T-cell (primary cell): ENCODE results near the gene CCDC3. TPM values are rescaled to one million over a fixed set of nuclear protein-coding genes. Genes with fewer than 3 reads are reported as not detected.

Source experiments
- ATAC-seq, 4 experiments: fragments of 200-7000 bp in 3 of 4; fragments of 150-1000 bp in 1 of 4; cut with Tn5 transposase; replicated peaks in 1 of 4; 1 replicate in 3 of 4; 2 replicates in 1 of 4; pipeline ENCODE4 v1.10.0; 2021; ENCODE audit warnings: moderate library complexity in 3 of 4, mild to moderate bottlenecking in 2 of 4, moderate number of reproducible peaks in 1 of 4
- CTCF ChIA-PET, 2 donors: fragments of 300-600 bp; sonication (Branson Sonifier 250); formaldehyde crosslinking; loops; one replicate each; lab custom pipeline; 2022; ENCODE audit warnings: antibody characterized with exemption in 2 of 2; lab: Charles Lee
- POLR2A ChIA-PET, 2 donors: fragments of 300-600 bp; sonication (Branson Sonifier 250); formaldehyde crosslinking; loops; one replicate each; lab custom pipeline; 2022; ENCODE audit warnings: antibody characterized with exemption in 2 of 2; lab: Charles Lee
- DNase-seq, 35 experiments: peaks; one replicate each; pipeline versions ENCODE4 v3.0.0 to v3.0.0-alpha.2; 2013 to 2023
- H3K27ac ChIP-seq: one replicate; pipeline ENCODE4 v1.5.1; 2013; ENCODE audit warnings: low read length
- H3K27me3 ChIP-seq, 2 experiments: replicated peaks in 1 of 2; 1 replicate in 1 of 2; 2 replicates in 1 of 2; pipeline versions ENCODE4 v1.6.1 to v1.7.0; 2013; ENCODE audit warnings: low read length in 1 of 2, mixed read lengths in 1 of 2; ENCODE audit not compliant: control insufficient read depth in 2 of 2, insufficient read depth in 2 of 2; ENCODE audit errors: extremely low read depth in 1 of 2
- H3K36me3 ChIP-seq, 2 donors: 1 replicate in 1 of 2; 2 replicates in 1 of 2; pipeline versions ENCODE4 v1.6.1 to v1.7.0; 2013; ENCODE audit warnings: low read length in 1 of 2; ENCODE audit not compliant: control insufficient read depth in 2 of 2, insufficient read depth in 1 of 2; ENCODE audit errors: extremely low read depth in 1 of 2
- H3K4me1 ChIP-seq, 2 experiments: 1 replicate in 1 of 2; 2 replicates in 1 of 2; pipeline versions ENCODE4 v1.6.1 to v1.7.0; 2013; ENCODE audit warnings: low read length in 2 of 2, mixed read lengths in 1 of 2; ENCODE audit not compliant: insufficient read depth in 2 of 2, control insufficient read depth in 1 of 2; ENCODE audit errors: extremely low read depth in 1 of 2
- H3K4me3 ChIP-seq, 2 donors: 1 replicate in 1 of 2; 2 replicates in 1 of 2; pipeline versions ENCODE4 v1.5.1 to v1.7.0; 2013; ENCODE audit warnings: mild to moderate bottlenecking in 2 of 2, low read length in 1 of 2, moderate library complexity in 1 of 2; ENCODE audit not compliant: control insufficient read depth in 1 of 2; ENCODE audit errors: extremely low read depth in 1 of 2
- H3K9me3 ChIP-seq: 2 replicates; pipeline ENCODE4 v1.7.0; 2013
- H3K27ac Mint-ChIP-seq, 2 donors: one replicate each; pipeline ENCODE4 v1.8.0; 2020 to 2021; ENCODE audit warnings: mild to moderate bottlenecking in 2 of 2, mixed read lengths in 2 of 2
- H3K27me3 Mint-ChIP-seq, 2 donors: one replicate each; pipeline ENCODE4 v1.8.0; 2021 to 2022; ENCODE audit warnings: mixed read lengths in 2 of 2
- H3K36me3 Mint-ChIP-seq: one replicate; pipeline ENCODE4 v1.8.0; 2021; ENCODE audit warnings: mixed read lengths
- H3K4me1 Mint-ChIP-seq, 3 donors: one replicate each; pipeline ENCODE4 v1.8.0; 2020 to 2022; ENCODE audit warnings: mixed read lengths in 3 of 3, mild to moderate bottlenecking in 1 of 3
- H3K4me3 Mint-ChIP-seq, 3 donors: one replicate each; pipeline ENCODE4 v1.8.0; 2020 to 2022; ENCODE audit warnings: mild to moderate bottlenecking in 3 of 3, mixed read lengths in 3 of 3, moderate library complexity in 3 of 3
- H3K9me3 Mint-ChIP-seq, 3 donors: one replicate each; pipeline ENCODE4 v1.8.0; 2020 to 2022; ENCODE audit warnings: mixed read lengths in 3 of 3
- WGBS: methylation state at CpG from one replicate; pipeline ENCODE4 v1.1.5; 2013; ENCODE audit warnings: missing lambda C conversion rate; ENCODE audit not compliant: insufficient coverage; 5-methylcytosine and 5-hydroxymethylcytosine counted together
- total RNA-seq, 35 experiments: library from RNA in 6 of 35; stranded (reverse) in 6 of 35; fragments of 120-200 nt in 1 of 35; gene quantifications; one replicate each; pipeline versions ENCODE4 v1.2.1 to v1.2.4 and lab custom pipeline; 2013 to 2026

The CCDC3 gene
- total RNA-seq, 5 donors from 2014 or later (not counting 1 experiment from before 2014, with no cell fraction given) = 0.06 to 0.20 (median 0.16) TPM; not detected in 2

DNA sequence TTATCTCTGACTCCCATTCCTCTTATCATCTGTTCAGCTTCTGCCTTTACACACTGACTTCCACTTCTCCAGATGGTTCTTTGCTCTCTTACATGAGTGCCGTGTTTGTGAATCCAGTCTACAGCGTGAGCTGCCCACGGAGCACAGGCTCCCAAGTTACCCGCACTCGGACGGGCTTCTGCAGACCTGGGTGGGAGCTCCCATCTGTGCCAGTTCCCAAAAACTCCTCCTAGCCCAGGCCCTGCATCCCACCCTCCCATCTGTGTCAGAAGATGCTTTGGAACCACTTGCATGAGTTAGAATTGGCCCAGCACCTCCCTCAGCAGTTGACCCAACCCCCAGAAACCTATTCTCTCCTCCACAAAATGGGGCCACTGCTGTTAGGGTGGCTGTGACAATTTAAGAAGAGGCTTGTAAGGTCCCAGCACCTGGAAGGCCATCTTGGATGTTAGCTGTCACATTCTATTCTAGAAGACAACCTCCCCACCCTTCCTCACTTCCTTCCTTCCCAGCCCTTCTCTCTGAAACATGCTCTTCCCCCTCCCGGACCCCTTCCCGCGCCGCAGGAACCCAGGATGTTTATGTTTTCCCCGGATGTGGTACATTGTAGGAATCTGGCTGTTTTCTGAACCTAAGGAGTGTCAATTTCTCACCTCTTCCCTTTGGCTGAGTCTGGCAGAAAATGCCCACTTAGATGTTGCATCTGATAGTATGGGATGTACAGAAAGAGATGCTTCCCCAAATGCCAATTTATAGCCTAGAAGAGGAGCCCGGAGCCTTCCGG is 79.2 kb downstream of the CCDC3 start:
- Mint-ChIP-seq H3K36me3 (no peaks in the 10 kb centered on the region), H3K4me1 (no peaks in the 10 kb centered on the region), H3K27me3 (peaks cover 14 to 17% of the 10 kb centered on the region in 2 donors), H3K9me3 (peaks cover 0 to 4% (median 0%) of the 10 kb centered on the region in 3 donors), H3K27ac (no peak overlapping the region), H3K4me3 (no peak overlapping the region)
- no peak overlapping the region for H3K4me3 ChIP-seq
- H3K36me3 ChIP-seq = no peaks in the 10 kb centered on the region
- no peaks in the 10 kb centered on the region for H3K9me3 ChIP-seq
- CTCF ChIA-PET = no interaction called here
- no peak overlapping the region for H3K27ac ChIP-seq
- ATAC-seq (no peak), DNase-seq (no peak)
- POLR2A ChIA-PET = no interaction called here
- H3K4me1 ChIP-seq = no peaks in the 10 kb centered on the region
- H3K27me3 ChIP-seq = peaks cover 0 to 6% of the 10 kb centered on the region in 2 experiments
- 82% methylated on average over 6 of the region's 13 CpGs for WGBS

DNA sequence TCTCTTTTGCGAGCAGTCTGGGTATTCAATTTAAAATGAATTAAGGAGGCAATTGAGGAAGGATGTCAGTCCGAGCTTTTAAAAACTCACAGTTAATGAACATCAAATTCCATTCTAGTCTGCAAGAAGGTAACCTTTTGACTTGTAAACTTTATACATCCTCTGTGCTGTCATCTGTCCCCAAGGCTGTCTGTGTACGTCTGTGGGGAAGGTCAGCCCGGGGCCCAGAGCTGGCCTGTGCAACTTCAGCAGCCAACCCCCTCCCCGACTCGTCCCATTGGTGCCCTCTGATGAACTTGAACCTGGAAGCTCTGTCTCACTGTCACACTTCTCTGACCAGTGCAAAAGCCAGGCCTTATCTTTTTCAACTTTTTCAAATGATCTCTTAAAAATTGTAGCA is 80.3 kb downstream of the CCDC3 start:
- no peaks in the 10 kb centered on the region for H3K4me1 Mint-ChIP-seq
- ATAC-seq (no peak), DNase-seq (no peak)
- Histone ChIP-seq H3K27ac (no peak overlapping the region), H3K27me3 (peaks cover 0 to 10% of the 10 kb centered on the region in 2 experiments), H3K4me1 (no peaks in the 10 kb centered on the region), H3K9me3 (no peaks in the 10 kb centered on the region), H3K36me3 (no peaks in the 10 kb centered on the region), H3K4me3 (no peak overlapping the region)
- H3K27ac Mint-ChIP-seq = no peak overlapping the region
- H3K27me3 Mint-ChIP-seq = peaks cover 15 to 17% of the 10 kb centered on the region in 2 donors
- no peak overlapping the region for H3K4me3 Mint-ChIP-seq
- no peaks in the 10 kb centered on the region for H3K9me3 Mint-ChIP-seq
- 83% methylated on average over 4 of the region's 6 CpGs for WGBS
- no peaks in the 10 kb centered on the region for H3K36me3 Mint-ChIP-seq
- ChIA-PET CTCF (no interaction called here), POLR2A (no interaction called here)

DNA sequence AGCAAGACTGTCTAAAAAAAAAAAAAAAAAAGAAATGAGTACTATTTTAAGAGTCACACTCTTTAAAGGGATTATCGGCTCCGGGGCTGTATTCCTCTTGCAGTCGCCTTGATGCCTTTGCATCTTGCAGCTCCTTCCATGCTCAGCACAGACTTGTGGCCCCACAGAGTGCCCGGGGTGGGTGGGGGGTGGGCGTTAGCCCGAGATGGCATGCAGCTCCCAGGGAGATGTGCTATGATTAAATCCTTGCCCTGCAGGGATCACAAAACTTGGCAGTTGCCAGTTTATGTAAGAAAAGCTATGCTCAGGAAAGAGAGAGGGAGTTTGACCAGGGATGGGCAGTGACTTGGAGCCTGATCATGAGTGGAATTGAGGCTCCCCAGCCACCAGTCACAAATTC is 81.9 kb downstream of the CCDC3 start:
- no peaks in the 10 kb centered on the region for H3K9me3 ChIP-seq
- Mint-ChIP-seq H3K36me3 (no peaks in the 10 kb centered on the region), H3K27ac (no peak overlapping the region), H3K9me3 (no peaks in the 10 kb centered on the region), H3K27me3 (peaks cover 12 to 16% of the 10 kb centered on the region in 2 donors), H3K4me3 (no peak overlapping the region), H3K4me1 (no peaks in the 10 kb centered on the region)
- no peak overlapping the region for H3K4me3 ChIP-seq
- no peak for DNase-seq
- no peaks in the 10 kb centered on the region for H3K36me3 ChIP-seq
- 90% methylated on average over 2 of the region's 6 CpGs for WGBS
- H3K27ac ChIP-seq = no peak overlapping the region
- ChIA-PET POLR2A (no interaction called here), CTCF (interaction anchor here in 1 of 2 donors (0.8 to 0.9 kb wide), 2 partner anchors 13 to 206 kb away, joined by 3 read pairs; no protein-coding TSS in a partner anchor)
- ATAC-seq = no peak
- H3K27me3 ChIP-seq = peaks cover 0 to 18% of the 10 kb centered on the region in 2 experiments
- H3K4me1 ChIP-seq = no peaks in the 10 kb centered on the region

GRCh38 chr10:12916587-12916986 is 84.9 kb downstream of the CCDC3 start:
- Mint-ChIP-seq H3K4me3 (no peak overlapping the region), H3K9me3 (peaks cover 0 to 12% (median 5%) of the 10 kb centered on the region in 3 donors), H3K27ac (no peak overlapping the region), H3K4me1 (no peaks in the 10 kb centered on the region), H3K36me3 (no peaks in the 10 kb centered on the region), H3K27me3 (peaks cover 4 to 12% of the 10 kb centered on the region in 2 donors)
- ATAC-seq (no peak), DNase-seq (no peak)
- Histone ChIP-seq H3K4me1 (no peaks in the 10 kb centered on the region), H3K9me3 (peaks cover 3% of the 10 kb centered on the region), H3K27me3 (peaks cover 0 to 14% of the 10 kb centered on the region in 2 experiments), H3K27ac (no peak overlapping the region), H3K36me3 (no peaks in the 10 kb centered on the region), H3K4me3 (no peak overlapping the region)
- 88% methylated on average over 4 of the region's 4 CpGs for WGBS
- ChIA-PET CTCF (interaction anchor here in 1 of 2 donors (0.7 kb wide), 1 partner anchor 523 kb away, joined by 8 read pairs; no protein-coding TSS in a partner anchor), POLR2A (no interaction called here)

DNA sequence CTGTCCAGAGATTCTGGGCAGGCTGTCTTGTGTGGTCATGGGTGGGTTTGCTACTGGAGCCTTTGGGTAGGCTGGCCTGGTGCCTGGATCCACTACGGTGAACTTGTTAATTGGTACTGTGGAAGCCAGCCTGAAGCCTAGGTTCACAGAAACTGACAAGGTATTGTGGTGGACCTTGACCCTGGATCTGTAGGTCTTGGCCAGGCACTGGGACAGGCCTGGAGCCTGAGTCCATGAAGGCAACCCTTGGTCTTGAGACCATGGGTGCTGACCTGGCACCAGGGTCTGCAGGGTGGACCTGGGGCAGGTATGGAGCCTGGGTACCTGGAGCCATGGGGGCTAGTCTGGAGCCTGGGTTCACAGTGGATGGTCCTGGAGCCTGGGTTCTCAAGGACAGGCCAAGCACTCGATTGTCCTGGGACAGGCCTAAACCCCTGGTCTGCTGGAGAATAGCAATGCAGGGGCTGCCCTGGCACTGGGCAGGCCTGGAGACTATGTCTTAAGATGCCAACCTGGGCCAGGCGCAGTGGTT is 85.8 kb downstream of the CCDC3 start:
- H3K27me3 ChIP-seq = peaks cover 3 to 14% of the 10 kb centered on the region in 2 experiments
- CTCF ChIA-PET = no interaction called here

DNA sequence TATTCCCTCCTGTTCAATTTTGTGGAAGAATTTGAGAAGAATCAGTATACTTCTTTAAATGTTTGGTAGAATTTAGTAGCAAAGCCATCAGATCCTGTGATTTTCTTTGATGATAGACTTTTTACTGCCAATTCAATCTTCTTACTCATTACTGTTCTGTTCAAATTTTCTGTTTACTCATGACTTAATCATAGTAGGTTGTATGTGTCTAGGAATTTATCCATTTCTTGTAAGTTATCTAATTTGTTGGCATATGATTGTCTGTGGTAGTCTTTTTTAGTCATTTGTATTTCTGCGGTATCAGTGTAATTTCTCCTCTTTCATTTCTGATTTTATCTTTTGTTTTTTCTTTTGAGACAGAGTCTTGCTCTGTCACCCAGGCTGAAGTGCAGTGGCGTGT is 87.4 kb downstream of the CCDC3 start:
- ATAC-seq = no peak
- H3K4me3 Mint-ChIP-seq = no peak overlapping the region
- ChIA-PET CTCF (no interaction called here), POLR2A (no interaction called here)
- WGBS = 40% methylated on average over 1 of the region's 2 CpGs
- H3K4me3 ChIP-seq = no peak overlapping the region
- no peak overlapping the region for H3K27ac Mint-ChIP-seq
- no peaks in the 10 kb centered on the region for H3K36me3 ChIP-seq
- peaks cover 3 to 18% of the 10 kb centered on the region in 2 experiments for H3K27me3 ChIP-seq
- H3K27me3 Mint-ChIP-seq = peaks cover 8 to 10% of the 10 kb centered on the region in 2 donors
- no peaks in the 10 kb centered on the region for H3K36me3 Mint-ChIP-seq
- no peak overlapping the region for H3K27ac ChIP-seq
- peaks cover 0 to 12% (median 5%) of the 10 kb centered on the region in 3 donors for H3K9me3 Mint-ChIP-seq
- no peaks in the 10 kb centered on the region for H3K4me1 ChIP-seq
- no peak for DNase-seq
- no peaks in the 10 kb centered on the region for H3K4me1 Mint-ChIP-seq
- H3K9me3 ChIP-seq = peaks cover 3% of the 10 kb centered on the region

More for the DNA sequence above, 85.8 kb downstream of the CCDC3 start:
- DNase-seq (no peak), ATAC-seq (no peak)
- H3K27ac ChIP-seq = no peak overlapping the region
- H3K27me3 Mint-ChIP-seq = peaks cover 8 to 12% of the 10 kb centered on the region in 2 donors
- H3K36me3 ChIP-seq = no peaks in the 10 kb centered on the region
- no peak overlapping the region for H3K4me3 Mint-ChIP-seq
- no peaks in the 10 kb centered on the region for H3K4me1 Mint-ChIP-seq
- H3K36me3 Mint-ChIP-seq = no peaks in the 10 kb centered on the region
- no peak overlapping the region for H3K4me3 ChIP-seq
- POLR2A ChIA-PET = no interaction called here
- H3K9me3 ChIP-seq = peaks cover 3% of the 10 kb centered on the region
- H3K27ac Mint-ChIP-seq = no peak overlapping the region
- no peaks in the 10 kb centered on the region for H3K4me1 ChIP-seq
- 97% methylated on average over 3 of the region's 3 CpGs for WGBS
- peaks cover 0 to 12% (median 5%) of the 10 kb centered on the region in 3 donors for H3K9me3 Mint-ChIP-seq
